Colonic mucosa (tissue), 4 donors: ENCODE data around the gene MYOC. TPM values are rescaled to one million over a fixed set of nuclear protein-coding genes. Genes with fewer than 3 reads are reported as not detected.
"Not testable (repeated sequence)": the region's sequence is repeated elsewhere in the genome, so short reads cannot be mapped to it uniquely, and the experiment has no call there.

Experiments
- DNase-seq: peaks from one replicate; pipeline ENCODE4 v3.0.0-alpha.2; 2020
- H3K27ac ChIP-seq: fragments of 200-600 bp; one replicate; pipeline ENCODE4 v1.8.0; 2021
- H3K27me3 ChIP-seq: fragments of 200-600 bp; one replicate; pipeline ENCODE4 v1.8.0; 2021
- H3K36me3 ChIP-seq: fragments of 200-600 bp; one replicate; pipeline ENCODE4 v1.8.0; 2021
- H3K4me1 ChIP-seq: fragments of 200-600 bp; one replicate; pipeline ENCODE4 v1.8.0; 2021; ENCODE audit warnings: mild to moderate bottlenecking
- H3K4me3 ChIP-seq: fragments of 200-600 bp; one replicate; pipeline ENCODE4 v1.8.0; 2021
- H3K9ac ChIP-seq, 2 donors: one replicate each; pipeline ENCODE4 v1.7.0; 2013; ENCODE audit warnings: control low read depth in 2 of 2, low read depth in 2 of 2, low read length in 2 of 2
- H3K9me3 ChIP-seq: fragments of 200-600 bp; one replicate; pipeline ENCODE4 v1.8.0; 2021
- intact Hi-C: fragments of 100-400 bp; cut with DNase I; formaldehyde crosslinking; loops from one replicate; pipeline ENCODE4 v1.14.1; 2022
- total RNA-seq, 2 donors: library from RNA; stranded (reverse); fragmentation: NEBNext Ultra II Directional in 1 of 2; extraction: Animal tissue kit (Norgen Biotek cat#: 25700) in 1 of 2; gene quantifications; one replicate each; pipeline ENCODE4 v1.2.1, GENCODE V29; 2021
- TF ChIP-seq, protein P1 (sequence below): fragments of 200-600 bp; IDR thresholded peaks from one replicate; pipeline ENCODE4 v1.8.0; 2022; ENCODE audit warnings: antibody characterized with exemption, mild to moderate bottlenecking
- donor health status: healthy.
- donor health status: DM: no; HTN: no; CAD: no.
- donor health status: DM: no; HTN: no; CAD: no.

The MYOC gene
- 1 to 10 TPM in 1 of 2 donors, under 1 TPM in 1; 0.62 to 1.3 TPM for total RNA-seq

DNA sequence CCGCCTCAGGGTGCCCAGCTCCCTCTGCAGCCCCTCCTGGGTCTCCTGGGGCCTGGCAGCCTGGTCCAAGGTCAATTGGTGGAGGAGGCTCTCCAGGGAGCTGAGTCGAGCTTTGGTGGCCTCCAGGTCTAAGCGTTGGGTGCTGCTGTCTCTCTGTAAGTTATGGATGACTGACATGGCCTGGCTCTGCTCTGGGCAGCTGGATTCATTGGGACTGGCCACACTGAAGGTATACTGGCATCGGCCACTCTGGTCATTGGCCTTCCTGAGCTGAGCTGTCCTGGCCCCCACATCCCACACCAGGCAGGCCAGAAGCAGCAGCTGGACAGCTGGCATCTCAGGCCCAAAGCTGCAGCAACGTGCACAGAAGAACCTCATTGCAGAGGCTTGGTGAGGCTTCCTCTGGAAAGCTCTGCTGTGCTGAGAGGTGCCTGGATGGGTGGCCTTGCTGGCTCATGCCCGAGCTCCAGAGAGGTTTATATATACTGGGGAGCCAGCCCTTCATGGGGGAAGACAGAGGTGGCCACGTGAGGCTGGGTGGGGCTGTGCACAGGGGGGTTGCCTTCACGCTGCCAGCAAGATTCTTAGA, at the start of gene MYOC:
Gene MYOC, minus strand, starts transcription at position 455 of the 589 bp plus-strand sequence. Its CDS starts 77 bp downstream, at position 378.
- intact Hi-C loops = no loop called here
- H3K9ac ChIP-seq = no peak within 1 kb of the TSS
- H3K27me3 ChIP-seq = no peaks in the 10 kb centered on the region
- no peak within 1 kb of the TSS for H3K27ac ChIP-seq
- no peaks in the 10 kb centered on the region for H3K4me1 ChIP-seq
- no peaks in the 10 kb centered on the region for H3K9me3 ChIP-seq
- no peak for DNase-seq
- H3K4me3 ChIP-seq = no peak within 1 kb of the TSS
- TF ChIP-seq, protein P1, sequence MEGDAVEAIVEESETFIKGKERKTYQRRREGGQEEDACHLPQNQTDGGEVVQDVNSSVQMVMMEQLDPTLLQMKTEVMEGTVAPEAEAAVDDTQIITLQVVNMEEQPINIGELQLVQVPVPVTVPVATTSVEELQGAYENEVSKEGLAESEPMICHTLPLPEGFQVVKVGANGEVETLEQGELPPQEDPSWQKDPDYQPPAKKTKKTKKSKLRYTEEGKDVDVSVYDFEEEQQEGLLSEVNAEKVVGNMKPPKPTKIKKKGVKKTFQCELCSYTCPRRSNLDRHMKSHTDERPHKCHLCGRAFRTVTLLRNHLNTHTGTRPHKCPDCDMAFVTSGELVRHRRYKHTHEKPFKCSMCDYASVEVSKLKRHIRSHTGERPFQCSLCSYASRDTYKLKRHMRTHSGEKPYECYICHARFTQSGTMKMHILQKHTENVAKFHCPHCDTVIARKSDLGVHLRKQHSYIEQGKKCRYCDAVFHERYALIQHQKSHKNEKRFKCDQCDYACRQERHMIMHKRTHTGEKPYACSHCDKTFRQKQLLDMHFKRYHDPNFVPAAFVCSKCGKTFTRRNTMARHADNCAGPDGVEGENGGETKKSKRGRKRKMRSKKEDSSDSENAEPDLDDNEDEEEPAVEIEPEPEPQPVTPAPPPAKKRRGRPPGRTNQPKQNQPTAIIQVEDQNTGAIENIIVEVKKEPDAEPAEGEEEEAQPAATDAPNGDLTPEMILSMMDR = no peak
- no peaks in the 10 kb centered on the region for H3K36me3 ChIP-seq

GRCh38 chr1:171699531-171699930, 47.0 kb upstream of the MYOC start:
- Histone ChIP-seq H3K4me1 (no peaks in the 10 kb centered on the region), H3K27ac (no peak overlapping the region), H3K9ac (no peak overlapping the region), H3K36me3 (no peaks in the 10 kb centered on the region), H3K27me3 (no peaks in the 10 kb centered on the region), H3K4me3 (no peak overlapping the region), H3K9me3 (no peaks in the 10 kb centered on the region)
- no peak for DNase-seq
- intact Hi-C loops = no loop called here
- TF ChIP-seq, protein P1 = no peak

DNA sequence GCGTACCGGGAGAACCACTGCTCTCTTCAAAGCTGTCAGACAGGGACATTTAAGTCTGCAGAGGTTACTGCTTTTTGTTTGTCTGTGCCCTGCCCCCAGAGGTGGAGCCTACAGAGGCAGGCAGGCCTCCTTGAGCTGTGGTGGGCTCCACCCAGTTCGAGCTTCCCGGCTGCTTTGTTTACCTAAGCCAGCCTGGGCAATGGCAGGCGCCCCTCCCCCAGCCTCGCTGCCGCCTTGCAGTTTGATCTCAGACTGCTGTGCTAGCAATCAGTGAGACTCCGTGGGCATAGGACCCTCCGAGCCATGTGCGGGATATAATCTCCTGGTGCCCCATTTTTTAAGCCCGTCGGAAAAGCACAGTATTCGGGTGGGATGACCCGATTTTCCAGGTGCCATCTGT, 43.3 kb upstream of the MYOC start:
- H3K36me3 ChIP-seq, DNase-seq, H3K9ac ChIP-seq, intact Hi-C loops, H3K27me3 ChIP-seq, H3K4me3 ChIP-seq, H3K27ac ChIP-seq, H3K4me1 ChIP-seq, H3K9me3 ChIP-seq: not testable (repeated sequence)

- H3K27ac ChIP-seq, intact Hi-C loops, DNase-seq, H3K4me1 ChIP-seq, H3K27me3 ChIP-seq, H3K9me3 ChIP-seq, H3K36me3 ChIP-seq, H3K4me3 ChIP-seq, H3K9ac ChIP-seq: not testable (repeated sequence)
Measured at GRCh38 chr1:171693541-171693940, 41.1 kb upstream of the MYOC start.

GRCh38 chr1:171683870-171684269, 31.4 kb upstream of the MYOC start:
- Histone ChIP-seq H3K9me3 (no peaks in the 10 kb centered on the region), H3K4me3 (no peak overlapping the region), H3K36me3 (no peaks in the 10 kb centered on the region), H3K27ac (no peak overlapping the region), H3K9ac (no peak overlapping the region), H3K27me3 (no peaks in the 10 kb centered on the region), H3K4me1 (no peaks in the 10 kb centered on the region)
- no peak for DNase-seq
- TF ChIP-seq, protein P1 = no peak
- intact Hi-C loops = no loop called here

DNA sequence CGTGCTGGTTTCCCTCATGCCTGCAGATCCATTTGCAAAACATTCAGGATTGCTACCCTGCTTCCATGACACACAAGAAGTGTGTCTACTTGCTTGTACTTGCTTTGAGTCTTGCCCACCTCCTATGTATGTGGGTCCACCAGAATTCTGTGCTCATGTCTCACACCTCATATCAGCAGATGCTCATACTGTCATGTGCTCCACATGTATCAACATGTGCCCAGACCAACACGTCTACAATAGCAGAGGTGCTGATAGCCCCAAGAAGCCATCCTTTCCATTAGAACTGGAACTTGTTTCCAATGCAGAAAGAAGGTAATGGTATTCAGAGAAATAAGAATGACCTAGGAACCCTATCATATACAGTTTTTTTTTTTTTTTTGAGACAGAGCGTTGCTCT, 27.9 kb upstream of the MYOC start:
- Histone ChIP-seq H3K27ac (no peak overlapping the region), H3K4me3 (no peak overlapping the region), H3K36me3 (no peaks in the 10 kb centered on the region), H3K4me1 (no peaks in the 10 kb centered on the region), H3K9ac (no peak overlapping the region), H3K27me3 (no peaks in the 10 kb centered on the region), H3K9me3 (no peaks in the 10 kb centered on the region)
- intact Hi-C loops = no loop called here
- no peak for DNase-seq
- TF ChIP-seq, protein P1 = no peak
